WTC11 (cell line): ENCODE data around the gene PER3. TPM values are rescaled to one million over a fixed set of nuclear protein-coding genes. Genes with fewer than 3 reads are reported as not detected.

Experiments used
- ATAC-seq: fragments of 200-7000 bp; cut with Tn5 transposase; 2 replicates; pipeline ENCODE4 v1.10.0; 2021; ENCODE audit warnings: mild to moderate bottlenecking, moderate library complexity
- CTCF ChIA-PET: fragments of 300-600 bp; sonication (Branson Sonifier 250); formaldehyde crosslinking; loops from one replicate; lab custom pipeline; 2021; ENCODE audit warnings: antibody characterized with exemption; lab: Charles Lee
- POLR2A ChIA-PET: fragments of 350-600 bp; sonication (Branson Sonifier 250); formaldehyde crosslinking; loops from one replicate; lab custom pipeline; 2021; ENCODE audit warnings: antibody characterized with exemption; lab: Charles Lee
- DNase-seq: peaks from one replicate; pipeline ENCODE4 v3.0.0; 2021; ENCODE audit warnings: low spot score
- H3K27ac Mint-ChIP-seq: 2 replicates; pipeline ENCODE4 v1.8.0; 2021; ENCODE audit warnings: mixed read lengths
- H3K27me3 Mint-ChIP-seq: 2 replicates; pipeline ENCODE4 v1.8.0; 2021; ENCODE audit warnings: low read depth, mild to moderate bottlenecking, moderate library complexity, mixed read lengths
- H3K36me3 Mint-ChIP-seq: 2 replicates; pipeline ENCODE4 v1.8.0; 2021; ENCODE audit warnings: mixed read lengths
- H3K4me1 Mint-ChIP-seq: 2 replicates; pipeline ENCODE4 v1.8.0; 2022; ENCODE audit warnings: mixed read lengths
- H3K4me3 Mint-ChIP-seq: 2 replicates; pipeline ENCODE4 v1.8.0; 2021; ENCODE audit warnings: mild to moderate bottlenecking, moderate library complexity, mixed read lengths
- H3K9me3 Mint-ChIP-seq: 2 replicates; pipeline ENCODE4 v1.8.0; 2021; ENCODE audit warnings: mixed read lengths
- ARID4B ChIP-seq: sonication (generic); formaldehyde crosslinking; IDR thresholded peaks from 2 replicates; pipeline ENCODE4 v1.8.0; 2023; ENCODE audit warnings: missing genetic modification reagents, mild to moderate bottlenecking, borderline replicate concordance
- ATF6 ChIP-seq: sonication (generic); formaldehyde crosslinking; IDR thresholded peaks from 2 replicates; pipeline ENCODE4 v1.8.1; 2023; ENCODE audit warnings: mild to moderate bottlenecking, missing genetic modification reagents
- CTCF ChIP-seq: fragments of 200-600 bp; IDR thresholded peaks from 2 replicates; pipeline ENCODE4 v1.8.0; 2022; ENCODE audit warnings: antibody characterized with exemption
- E2F4 ChIP-seq: sonication (generic); formaldehyde crosslinking; IDR thresholded peaks from 2 replicates; pipeline ENCODE4 v1.8.1; 2022; ENCODE audit warnings: low read depth, mild to moderate bottlenecking, moderate library complexity, missing genetic modification reagents, borderline replicate concordance
- ERG ChIP-seq: fragments of 250-450 bp; sonication (Bioruptor Pico); IDR thresholded peaks from 2 replicates; pipeline ENCODE4 v1.8.0; 2021; ENCODE audit warnings: mild to moderate bottlenecking
- ESRRA ChIP-seq: sonication (generic); formaldehyde crosslinking; IDR thresholded peaks from 2 replicates; pipeline ENCODE4 v1.8.1; 2022; ENCODE audit warnings: mild to moderate bottlenecking, missing genetic modification reagents, borderline replicate concordance
- FOXK1 ChIP-seq: sonication (generic); formaldehyde crosslinking; IDR thresholded peaks from 2 replicates; pipeline ENCODE4 v1.8.0; 2022; ENCODE audit warnings: mild to moderate bottlenecking, moderate library complexity, missing genetic modification reagents
- FOXP1 ChIP-seq: sonication (generic); formaldehyde crosslinking; IDR thresholded peaks from 2 replicates; pipeline ENCODE4 v1.8.0; 2022; ENCODE audit warnings: missing genetic modification reagents, mild to moderate bottlenecking, moderate library complexity, borderline replicate concordance
- HMGA2 ChIP-seq: fragments of 250-450 bp; sonication (Bioruptor Pico); IDR thresholded peaks from 2 replicates; pipeline ENCODE4 v1.4.0; 2021; ENCODE audit warnings: mild to moderate bottlenecking, moderate library complexity
- MYBL2 ChIP-seq: sonication (generic); formaldehyde crosslinking; IDR thresholded peaks from 2 replicates; pipeline ENCODE4 v1.8.1; 2023; ENCODE audit warnings: mild to moderate bottlenecking, moderate library complexity, missing genetic modification reagents
- NFATC4 ChIP-seq: fragments of 250-450 bp; sonication (Bioruptor Pico); IDR thresholded peaks from 2 replicates; pipeline ENCODE4 v1.9.0; 2021; ENCODE audit warnings: mild to moderate bottlenecking
- NFE2L1 ChIP-seq: sonication (generic); formaldehyde crosslinking; IDR thresholded peaks from 2 replicates; pipeline ENCODE4 v1.8.1; 2023; ENCODE audit warnings: missing genetic modification reagents
- NFYB ChIP-seq: sonication (generic); formaldehyde crosslinking; conservative IDR thresholded peaks from 2 replicates; pipeline ENCODE4 v1.8.0; 2022; ENCODE audit warnings: low read depth, missing genetic modification reagents
- NR1H2 ChIP-seq: sonication (generic); formaldehyde crosslinking; IDR thresholded peaks from 2 replicates; pipeline ENCODE4 v1.9.0; 2021; ENCODE audit warnings: mild to moderate bottlenecking, moderate library complexity, missing genetic modification reagents
- SMAD3 ChIP-seq: sonication (generic); formaldehyde crosslinking; IDR thresholded peaks from 2 replicates; pipeline ENCODE4 v1.8.0; 2022; ENCODE audit warnings: missing genetic modification reagents, mild to moderate bottlenecking, borderline replicate concordance
- ZNF281 ChIP-seq: sonication (generic); formaldehyde crosslinking; IDR thresholded peaks from 2 replicates; pipeline ENCODE4 v1.8.0; 2023; ENCODE audit warnings: mild to moderate bottlenecking, missing genetic modification reagents
- ZNF416 ChIP-seq: fragments of 250-450 bp; sonication (Bioruptor Pico); IDR thresholded peaks from 2 replicates; pipeline ENCODE4 v1.9.0; 2021; ENCODE audit warnings: mild to moderate bottlenecking, inconsistent platforms
- ZNF512 ChIP-seq: sonication (generic); formaldehyde crosslinking; IDR thresholded peaks from 2 replicates; pipeline ENCODE4 v1.8.1; 2022; ENCODE audit warnings: missing genetic modification reagents, borderline replicate concordance
- ZSCAN18 ChIP-seq: fragments of 250-450 bp; sonication (Bioruptor Pico); IDR thresholded peaks from 2 replicates; pipeline ENCODE4 v2.1.2; 2022; ENCODE audit warnings: mild to moderate bottlenecking, moderate library complexity
- total RNA-seq: library from RNA; stranded (reverse); gene quantifications from 3 replicates; pipeline ENCODE4 v1.2.3, GENCODE V29; 2021

Gene PER3
- total RNA-seq, 1 experiment from 2014 or later = 8.5 TPM

GRCh38 chr1:7833035-7833434 lies 48.9 kb downstream of the PER3 start:
- Mint-ChIP-seq H3K27ac (no peak overlapping the region), H3K9me3 (peaks cover 7% of the 10 kb centered on the region), H3K36me3 (peaks cover 20% of the 10 kb centered on the region), H3K27me3 (no peaks in the 10 kb centered on the region), H3K4me1 (no peaks in the 10 kb centered on the region), H3K4me3 (no peak overlapping the region)
- POLR2A ChIA-PET = no interaction called here
- no peak for DNase-seq
- ATAC-seq = no peak
- CTCF ChIA-PET = no interaction called here
- no peak for TF ChIP-seq ZNF281 (CRISPR knock-in tag)
- TF ChIP-seq ZNF416 (CRISPR knock-in tag) = no peak
- TF ChIP-seq ZSCAN18 = no peak
- no peak for TF ChIP-seq NR1H2 (CRISPR knock-in tag)
- TF ChIP-seq NFE2L1 (CRISPR knock-in tag) = no peak
- TF ChIP-seq NFATC4 (CRISPR knock-in tag) = no peak
- TF ChIP-seq ESRRA (CRISPR knock-in tag) = no peak
- TF ChIP-seq, all 79 proteins: peak for 0

GRCh38 chr1:7838714-7839113 lies 54.6 kb downstream of the PER3 start:
- H3K4me1 Mint-ChIP-seq = no peaks in the 10 kb centered on the region
- H3K4me3 Mint-ChIP-seq = no peak overlapping the region
- no peaks in the 10 kb centered on the region for H3K27me3 Mint-ChIP-seq
- POLR2A ChIA-PET = no interaction called here
- ATAC-seq (no peak), DNase-seq (no peak)
- H3K27ac Mint-ChIP-seq = no peak overlapping the region
- CTCF ChIA-PET = no interaction called here
- peaks cover 44% of the 10 kb centered on the region for H3K36me3 Mint-ChIP-seq
- H3K9me3 Mint-ChIP-seq = peaks cover 27% of the 10 kb centered on the region
- TF ChIP-seq SMAD3 (CRISPR knock-in tag) (no peak), NFATC4 (CRISPR knock-in tag) (no peak), MYBL2 (CRISPR knock-in tag) (no peak), ARID4B (no peak), HMGA2 (CRISPR knock-in tag) (no peak), ATF6 (no peak), NFYB (CRISPR knock-in tag) (no peak), ZNF512 (CRISPR knock-in tag) (no peak), ERG (CRISPR knock-in tag) (no peak), E2F4 (no peak), FOXK1 (CRISPR knock-in tag) (no peak), CTCF (no peak), FOXP1 (no peak)
